ENCODE data around the gene TNS3. TPM values are rescaled to one million over a fixed set of nuclear protein-coding genes. Genes with fewer than 3 reads are reported as not detected.

Gene TNS3
- total and polyA plus RNA-seq, 9 of the 15 experiments (the other 6 are each of a cell fraction or from before 2014, with no cell fraction given): 0.20 TPM; not detected in 8

DNA sequence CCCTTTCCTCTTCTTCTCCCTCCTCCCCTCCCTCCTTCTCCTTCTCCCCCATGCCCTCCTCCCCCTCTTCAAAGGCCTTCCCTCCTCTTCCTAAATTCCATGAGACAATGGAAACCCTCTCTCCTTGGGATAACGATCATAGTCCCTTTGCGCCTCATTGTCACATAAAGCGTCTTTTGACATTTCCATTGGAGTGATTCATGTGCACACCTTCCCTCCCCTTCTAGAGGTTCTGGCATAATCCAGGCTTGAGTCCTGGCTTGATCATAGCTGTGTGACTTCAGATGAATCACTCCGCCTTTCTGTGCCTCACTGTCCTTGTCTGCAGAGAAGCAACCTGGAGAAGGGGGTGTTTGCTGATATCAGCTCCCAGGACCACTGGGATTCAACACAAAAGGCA, 204.2 kb downstream of the TNS3 start:
- no peak overlapping the region for H3K4me3 ChIP-seq
- H3K36me3 ChIP-seq (ENCODE audit: control insufficient read depth, insufficient read depth, low read length): no peaks in the 10 kb centered on the region
- H3K27me3 ChIP-seq (ENCODE audit: control insufficient read depth in 2 of 2, insufficient read depth in 2 of 2, low read length in 2 of 2): peaks cover 27 to 60% of the 10 kb centered on the region in 2 experiments
- H3K9ac ChIP-seq (ENCODE audit: insufficient read depth in 1 of 2, low read depth in 2 of 2, low read length in 2 of 2): no peak overlapping the region
- no peaks in the 10 kb centered on the region for H3K79me2 ChIP-seq (ENCODE audit: control insufficient read depth, insufficient read depth, low read length)
- ChIA-PET POLR2A (no interaction called here), CTCF (ENCODE audit: low intra/inter-chr PET ratio) (no interaction called here)
- no peak overlapping the region for H3K4me2 ChIP-seq (ENCODE audit: insufficient read depth, low read length)
- FAIRE-seq (no peak), DNase-seq (ENCODE audit: extremely low read depth in 1 of 4, low spot score in 3 of 4) (no peak), ATAC-seq (no peak)
- peaks cover 0 to 4% of the 10 kb centered on the region in 2 experiments; a peak in 3 of 5 replicates for H3K4me1 ChIP-seq (replicated peaks in 1 of 2; ENCODE audit: control insufficient read depth in 2 of 2, insufficient read depth in 2 of 2, low read length in 2 of 2)
- no TSS peak for BruUV-seq (replicated peaks)
- H3K27ac ChIP-seq (ENCODE audit: extremely low read depth, low read depth, low read length): no peak overlapping the region
- H2AFZ ChIP-seq (ENCODE audit: low read depth, low read length): no peak overlapping the region
- H4K20me1 ChIP-seq (replicated peaks; ENCODE audit: control insufficient read depth, insufficient read depth, low read length): 0 out of 2 replicates have a peak, but pooled peaks cover 3% of the 10 kb centered on the region
- WGBS (ENCODE audit: insufficient coverage, low coverage, missing lambda C conversion rate): 0% methylated on average over 4 of the region's 4 CpGs
- intact Hi-C loops (cut with micrococcal nuclease) (no loop called here), in situ Hi-C loops (cut with MboI) (no loop called here)
- H3K9me1 ChIP-seq (ENCODE audit: control insufficient read depth, insufficient read depth, low read length): no peaks in the 10 kb centered on the region
- no peak for TF ChIP-seq YY1 (IDR thresholded peaks at IDR 0.05; ENCODE audit: borderline replicate concordance in 1 of 3, control insufficient read depth in 1 of 3, extremely low read depth in 1 of 3, insufficient read depth in 3 of 3, insufficient read length in 1 of 3, insufficient replicate concordance in 2 of 3, low read depth in 1 of 3, low read length in 2 of 3)
- no peak for TF ChIP-seq MCM5 (IDR thresholded peaks at IDR 0.05; ENCODE audit: low read depth)
- TF ChIP-seq HNRNPLL (IDR thresholded peaks at IDR 0.05; ENCODE audit: low read depth, low read length, poor library complexity, severe bottlenecking): no peak
- no peak for TF ChIP-seq MED1 (CRISPR knock-in tag; IDR thresholded peaks at IDR 0.05; ENCODE audit: borderline replicate concordance)
- TF ChIP-seq, protein P1, sequence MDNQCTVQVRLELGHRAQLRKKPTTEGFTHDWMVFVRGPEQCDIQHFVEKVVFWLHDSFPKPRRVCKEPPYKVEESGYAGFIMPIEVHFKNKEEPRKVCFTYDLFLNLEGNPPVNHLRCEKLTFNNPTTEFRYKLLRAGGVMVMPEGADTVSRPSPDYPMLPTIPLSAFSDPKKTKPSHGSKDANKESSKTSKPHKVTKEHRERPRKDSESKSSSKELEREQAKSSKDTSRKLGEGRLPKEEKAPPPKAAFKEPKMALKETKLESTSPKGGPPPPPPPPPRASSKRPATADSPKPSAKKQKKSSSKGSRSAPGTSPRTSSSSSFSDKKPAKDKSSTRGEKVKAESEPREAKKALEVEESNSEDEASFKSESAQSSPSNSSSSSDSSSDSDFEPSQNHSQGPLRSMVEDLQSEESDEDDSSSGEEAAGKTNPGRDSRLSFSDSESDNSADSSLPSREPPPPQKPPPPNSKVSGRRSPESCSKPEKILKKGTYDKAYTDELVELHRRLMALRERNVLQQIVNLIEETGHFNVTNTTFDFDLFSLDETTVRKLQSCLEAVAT (IDR thresholded peaks at IDR 0.05): no peak
- TF ChIP-seq KAT7 (CRISPR knock-in tag; IDR thresholded peaks at IDR 0.05; ENCODE audit: borderline replicate concordance): no peak
- TF ChIP-seq, protein P2, sequence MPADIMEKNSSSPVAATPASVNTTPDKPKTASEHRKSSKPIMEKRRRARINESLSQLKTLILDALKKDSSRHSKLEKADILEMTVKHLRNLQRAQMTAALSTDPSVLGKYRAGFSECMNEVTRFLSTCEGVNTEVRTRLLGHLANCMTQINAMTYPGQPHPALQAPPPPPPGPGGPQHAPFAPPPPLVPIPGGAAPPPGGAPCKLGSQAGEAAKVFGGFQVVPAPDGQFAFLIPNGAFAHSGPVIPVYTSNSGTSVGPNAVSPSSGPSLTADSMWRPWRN (IDR thresholded peaks at IDR 0.05; ENCODE audit: low read depth): no peak
- TF ChIP-seq, protein P3, sequence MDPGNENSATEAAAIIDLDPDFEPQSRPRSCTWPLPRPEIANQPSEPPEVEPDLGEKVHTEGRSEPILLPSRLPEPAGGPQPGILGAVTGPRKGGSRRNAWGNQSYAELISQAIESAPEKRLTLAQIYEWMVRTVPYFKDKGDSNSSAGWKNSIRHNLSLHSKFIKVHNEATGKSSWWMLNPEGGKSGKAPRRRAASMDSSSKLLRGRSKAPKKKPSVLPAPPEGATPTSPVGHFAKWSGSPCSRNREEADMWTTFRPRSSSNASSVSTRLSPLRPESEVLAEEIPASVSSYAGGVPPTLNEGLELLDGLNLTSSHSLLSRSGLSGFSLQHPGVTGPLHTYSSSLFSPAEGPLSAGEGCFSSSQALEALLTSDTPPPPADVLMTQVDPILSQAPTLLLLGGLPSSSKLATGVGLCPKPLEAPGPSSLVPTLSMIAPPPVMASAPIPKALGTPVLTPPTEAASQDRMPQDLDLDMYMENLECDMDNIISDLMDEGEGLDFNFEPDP (CRISPR knock-in tag; IDR thresholded peaks at IDR 0.05): no peak
- TF ChIP-seq FOXM1 (IDR thresholded peaks at IDR 0.05; ENCODE audit: low read depth): no peak
- no peak for TF ChIP-seq FOXM1 (CRISPR knock-in tag; IDR thresholded peaks at IDR 0.05; ENCODE audit: low read depth)
- TF ChIP-seq, protein P4, sequence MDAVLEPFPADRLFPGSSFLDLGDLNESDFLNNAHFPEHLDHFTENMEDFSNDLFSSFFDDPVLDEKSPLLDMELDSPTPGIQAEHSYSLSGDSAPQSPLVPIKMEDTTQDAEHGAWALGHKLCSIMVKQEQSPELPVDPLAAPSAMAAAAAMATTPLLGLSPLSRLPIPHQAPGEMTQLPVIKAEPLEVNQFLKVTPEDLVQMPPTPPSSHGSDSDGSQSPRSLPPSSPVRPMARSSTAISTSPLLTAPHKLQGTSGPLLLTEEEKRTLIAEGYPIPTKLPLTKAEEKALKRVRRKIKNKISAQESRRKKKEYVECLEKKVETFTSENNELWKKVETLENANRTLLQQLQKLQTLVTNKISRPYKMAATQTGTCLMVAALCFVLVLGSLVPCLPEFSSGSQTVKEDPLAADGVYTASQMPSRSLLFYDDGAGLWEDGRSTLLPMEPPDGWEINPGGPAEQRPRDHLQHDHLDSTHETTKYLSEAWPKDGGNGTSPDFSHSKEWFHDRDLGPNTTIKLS (IDR thresholded peaks at IDR 0.05; ENCODE audit: borderline replicate concordance, low read depth): no peak
- TF ChIP-seq SETDB1 (IDR thresholded peaks at IDR 0.05; ENCODE audit: low read length): no peak
- no peak for TF ChIP-seq MIER1 (IDR thresholded peaks at IDR 0.05; ENCODE audit: low read depth)
- TF ChIP-seq KDM2B (CRISPR knock-in tag; IDR thresholded peaks at IDR 0.05): no peak
- TF ChIP-seq NCOA4 (IDR thresholded peaks at IDR 0.05; ENCODE audit: partially characterized antibody): no peak
- no peaks in the 10 kb centered on the region for H3K9me3 ChIP-seq (replicated peaks; ENCODE audit: control insufficient read depth, insufficient read depth, low read depth, low read length)
